ENCODE measurements around the gene MBLAC2. TPM values are rescaled to one million over a fixed set of nuclear protein-coding genes. Genes with fewer than 3 reads are reported as not detected.

MBLAC2 gene
- total RNA-seq, 4 donors from 2014 or later, result 3.3 to 5.5 (median 4.7) TPM

DNA sequence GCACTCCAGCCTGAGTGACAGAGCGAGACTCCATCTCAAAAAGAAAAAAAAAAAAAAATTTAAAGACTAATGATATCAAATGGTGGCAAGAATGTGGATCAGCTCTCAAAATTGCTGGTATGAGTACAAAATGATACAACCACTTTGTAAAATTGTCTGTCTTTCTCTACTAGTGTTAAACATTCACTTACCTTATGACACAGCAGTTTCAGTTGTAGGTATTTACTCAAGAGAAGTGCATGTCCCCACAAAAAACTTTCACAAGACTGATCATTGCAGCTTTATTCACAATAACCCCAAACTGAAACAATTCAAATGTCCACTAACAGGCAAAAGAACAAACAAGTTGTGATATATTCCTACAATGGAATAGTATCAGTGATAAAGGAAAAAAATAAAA, 50.3 kb downstream of the MBLAC2 start:
- no peak for TF ChIP-seq CTCF (IDR thresholded peaks at IDR 0.05)
- no peak for DNase-seq (ENCODE audit: low spot score)
- ATAC-seq (ENCODE audit: low FRiP score), result no peak

- ATAC-seq (ENCODE audit: low FRiP score) (no peak), DNase-seq (ENCODE audit: low spot score) (no peak)
- TF ChIP-seq CTCF (IDR thresholded peaks at IDR 0.05), result no peak
Measured at GRCh38 chr5:90421136-90421535, 53.4 kb downstream of the MBLAC2 start.

GRCh38 chr5:90418214-90418613, 56.4 kb downstream of the MBLAC2 start:
- no peak for TF ChIP-seq CTCF (IDR thresholded peaks at IDR 0.05)
- ATAC-seq (ENCODE audit: low FRiP score) (no peak), DNase-seq (ENCODE audit: low spot score) (no peak)

DNA sequence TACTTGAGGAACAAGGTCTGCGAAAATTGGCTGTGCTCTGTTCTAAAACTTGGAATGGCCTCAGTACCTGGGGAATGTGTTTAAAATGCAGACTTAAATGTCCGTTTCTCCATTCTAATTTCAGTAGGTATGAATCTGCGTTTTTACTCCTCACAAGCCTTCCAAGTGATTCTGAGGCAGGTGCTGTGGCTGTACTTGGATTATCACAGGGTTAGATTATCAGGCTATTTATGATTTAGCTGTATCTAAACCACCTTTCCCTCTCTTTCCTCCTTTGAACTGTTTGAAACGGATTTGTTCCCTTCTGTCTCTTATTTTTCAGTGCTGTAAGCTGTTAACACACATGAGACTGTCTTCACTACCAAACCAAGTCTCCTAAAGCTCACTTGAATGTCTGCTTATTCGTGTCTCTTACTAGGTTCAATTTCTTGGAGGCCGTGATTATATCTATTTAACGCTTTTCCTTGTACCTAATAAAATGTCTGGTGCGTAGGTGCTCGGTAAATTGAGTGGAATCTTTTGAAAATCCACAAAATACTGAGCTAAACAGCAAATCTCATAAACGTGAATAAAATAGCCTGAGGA, 64.3 kb downstream of the MBLAC2 start:
- DNase-seq (ENCODE audit: low spot score) (no peak), ATAC-seq (ENCODE audit: low FRiP score) (peak; percentile 1)
- no peak for TF ChIP-seq CTCF (IDR thresholded peaks at IDR 0.05)

- peak; percentile 66 for DNase-seq (ENCODE audit: low spot score)
- no peak for TF ChIP-seq CTCF (IDR thresholded peaks at IDR 0.05)
- peak; percentile 99 for ATAC-seq (ENCODE audit: low FRiP score)
Measured at GRCh38 chr5:90409318-90410177, 65.0 kb downstream of the MBLAC2 start, which contains the start of gene CETN3. Gene CETN3 (minus strand): TSS chr5:90409756. CDS start chr5:90409661, 95 bp downstream.

DNA sequence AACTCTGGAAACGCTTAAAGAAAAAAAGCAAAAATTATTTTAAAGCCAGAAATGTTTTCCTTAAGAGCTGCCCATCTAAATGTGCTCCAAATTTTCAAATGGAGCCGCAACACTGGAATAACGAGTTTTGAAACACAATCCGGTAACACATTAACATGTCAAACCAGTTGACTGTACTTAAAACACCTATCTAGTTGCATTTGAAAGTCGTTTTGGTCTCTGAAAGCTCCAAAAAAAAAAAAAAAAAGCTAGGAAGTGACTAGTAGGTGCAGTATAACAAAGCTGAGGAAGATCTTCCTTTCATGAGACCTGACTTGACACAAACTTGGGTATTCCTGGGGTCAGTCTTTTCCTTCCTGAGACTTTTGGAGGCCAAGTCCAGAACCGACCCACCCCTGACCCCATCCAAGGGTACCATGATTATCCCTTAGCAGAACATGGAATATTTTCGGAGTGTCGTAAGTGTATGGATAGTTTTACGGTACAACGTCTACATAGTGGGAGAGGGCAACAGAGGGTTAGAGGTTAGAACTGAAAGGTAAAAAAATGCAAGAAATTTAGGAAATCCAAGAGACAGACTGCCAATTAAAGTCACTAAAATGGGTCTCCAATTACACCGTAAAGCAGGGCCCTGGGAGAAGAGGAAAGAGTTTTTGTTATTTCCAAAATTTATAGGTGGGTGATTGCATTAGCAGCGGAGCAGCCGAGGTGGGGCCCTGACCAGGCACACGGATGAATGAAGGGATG, 65.8 kb downstream of the MBLAC2 start:
- no peak for TF ChIP-seq CTCF (IDR thresholded peaks at IDR 0.05)
- DNase-seq (ENCODE audit: low spot score) (no peak), ATAC-seq (ENCODE audit: low FRiP score) (peak; percentile 3)

Other genes with a start within 250 kb of the MBLAC2 start
- gene CETN3, start 65.0 kb downstream of the MBLAC2 start, total RNA-seq, result 1 to 10 TPM; 5.2 to 9.1 (median 5.7) TPM
- 1 to 10 TPM; 1.3 to 5.2 (median 2.8) TPM for gene POLR3G, start 93 bp upstream of the MBLAC2 start, total RNA-seq
- 10 to 100 TPM; 13.9 to 19.9 (median 18.1) TPM for gene LYSMD3, start 54.8 kb upstream of the MBLAC2 start, total RNA-seq
- under 1 TPM in 3 of 4 donors, not detected in 1; 0.25 to 0.60 (median 0.56) TPM for gene ADGRV1, start 84.0 kb upstream of the MBLAC2 start, total RNA-seq

All from omental fat pad (tissue), 4 donors.